ENCODE results near the gene ADAMTS15. TPM values are rescaled to one million over a fixed set of nuclear protein-coding genes. Genes with fewer than 3 reads are reported as not detected.
A peak's percentile ranks its signal among the peaks of the same experiment; 100 is the strongest.

The ADAMTS15 gene
- total RNA-seq, 2 experiments from 2014 or later, result not detected

GRCh38 chr11:130431331-130431773 is 17.1 kb upstream of the ADAMTS15 start:
- H3K36me3 ChIP-seq (ENCODE audit: insufficient read depth, low read length), result no peaks in the 10 kb centered on the region
- no peak overlapping the region for H2AFZ ChIP-seq (ENCODE audit: low read length)
- H4K20me1 ChIP-seq (ENCODE audit: insufficient read depth, low read length), result no peaks in the 10 kb centered on the region
- intact Hi-C loops (cut with micrococcal nuclease; ENCODE audit: unreplicated experiment), result no loop called here
- H3K9me3 ChIP-seq (ENCODE audit: low read length), result no peaks in the 10 kb centered on the region
- H3K4me2 ChIP-seq (ENCODE audit: low read length), result no peak overlapping the region
- TF ChIP-seq EZH2phosphoT487 (IDR thresholded peaks at IDR 0.05; ENCODE audit: borderline replicate concordance, low read depth, low read length), result no peak
- TF ChIP-seq CTCF (conservative IDR thresholded peaks at IDR 0.05; ENCODE audit: low read length), result peak; percentile 77
- peak; percentile 75 for DNase-seq (ENCODE audit: low spot score)
- BruUV-seq (replicated peaks), result no TSS peak
- no peak overlapping the region for H3K27ac ChIP-seq (ENCODE audit: low read depth, low read length, poor library complexity, severe bottlenecking)
- H3K9me2 ChIP-seq (ENCODE audit: insufficient read depth, low read length), result no peaks in the 10 kb centered on the region
- no peaks in the 10 kb centered on the region for H3K79me2 ChIP-seq (ENCODE audit: insufficient read depth, low read depth, low read length)
- H3K4me1 ChIP-seq (ENCODE audit: insufficient read depth, low read length, poor library complexity, severe bottlenecking), result no peaks in the 10 kb centered on the region
- H3K4me3 ChIP-seq (ENCODE audit: low read depth, low read length, poor library complexity, severe bottlenecking), result no peak overlapping the region
- ChIA-PET POLR2A (interaction anchor here (0.6 kb wide), 1 partner anchor 12 kb away, joined by 7 read pairs; no protein-coding TSS in a partner anchor), CTCF (ENCODE audit: unreplicated experiment) (interaction anchor here (0.6 to 1.0 kb wide), 2 partner anchors 241 to 431 kb away, joined by 3 to 5 read pairs; no protein-coding TSS in a partner anchor)

- POLR2A ChIA-PET, result interaction anchor here (0.6 kb wide), 1 partner anchor 12 kb away, joined by 7 read pairs; no protein-coding TSS in a partner anchor
- intact Hi-C loops (cut with micrococcal nuclease; ENCODE audit: unreplicated experiment), result no loop called here
- no peaks in the 10 kb centered on the region for H3K9me2 ChIP-seq (ENCODE audit: insufficient read depth, low read length)
These were observed 16.6 kb upstream of the ADAMTS15 start for GRCh38 chr11:130431801-130432200.

More at GRCh38 chr11:130431801-130432200, 16.6 kb upstream of the ADAMTS15 start:
- no peak overlapping the region for H3K27ac ChIP-seq (ENCODE audit: low read depth, low read length, poor library complexity, severe bottlenecking)
- TF ChIP-seq CTCF (conservative IDR thresholded peaks at IDR 0.05; ENCODE audit: low read length), result no peak
- no peaks in the 10 kb centered on the region for H3K9me3 ChIP-seq (ENCODE audit: low read length)
- BruUV-seq (replicated peaks), result no TSS peak
- no peaks in the 10 kb centered on the region for H4K20me1 ChIP-seq (ENCODE audit: insufficient read depth, low read length)
- CTCF ChIA-PET (ENCODE audit: unreplicated experiment), result no interaction called here
- H3K36me3 ChIP-seq (ENCODE audit: insufficient read depth, low read length), result no peaks in the 10 kb centered on the region
- no peaks in the 10 kb centered on the region for H3K4me1 ChIP-seq (ENCODE audit: insufficient read depth, low read length, poor library complexity, severe bottlenecking)
- no peak for DNase-seq (ENCODE audit: low spot score)
- H3K4me3 ChIP-seq (ENCODE audit: low read depth, low read length, poor library complexity, severe bottlenecking), result no peak overlapping the region
- no peak overlapping the region for H3K4me2 ChIP-seq (ENCODE audit: low read length)
- H2AFZ ChIP-seq (ENCODE audit: low read length), result no peak overlapping the region
- no peaks in the 10 kb centered on the region for H3K79me2 ChIP-seq (ENCODE audit: insufficient read depth, low read depth, low read length)
